GM19467 (cell line): ENCODE data around the gene TSPEAR.

Source experiments
- ATAC-seq: cut with Tn5 transposase; IDR thresholded peaks from one replicate; pipeline ENCODE4 v1.9.1; 2021; ENCODE audit warnings: mild to moderate bottlenecking, moderate library complexity; ENCODE audit not compliant: unreplicated experiment

The TSPEAR gene

GRCh38 chr21:44533891-44534627, 177.3 kb downstream of the TSPEAR start:
- ATAC-seq = no peak

GRCh38 chr21:44533121-44533890, 178.1 kb downstream of the TSPEAR start:
- no peak for ATAC-seq

GRCh38 chr21:44532712-44533111, 178.7 kb downstream of the TSPEAR start:
- no peak for ATAC-seq

- no peak for ATAC-seq
These were observed 179.5 kb downstream of the TSPEAR start for GRCh38 chr21:44531606-44532564.

GRCh38 chr21:44530903-44531605, 180.3 kb downstream of the TSPEAR start:
- ATAC-seq = no peak

- no peak for ATAC-seq
These were observed 181.0 kb downstream of the TSPEAR start for GRCh38 chr21:44530221-44530902.

- ATAC-seq = no peak
These were observed 181.8 kb downstream of the TSPEAR start for GRCh38 chr21:44529503-44530125.

- no peak for ATAC-seq
These were observed 182.4 kb downstream of the TSPEAR start for GRCh38 chr21:44529011-44529421.

GRCh38 chr21:44528634-44528995, 182.8 kb downstream of the TSPEAR start:
- no peak for ATAC-seq

- no peak for ATAC-seq
These were observed 183.3 kb downstream of the TSPEAR start for GRCh38 chr21:44527983-44528633.

- ATAC-seq = no peak
These were observed 184.0 kb downstream of the TSPEAR start for GRCh38 chr21:44527156-44527982.

GRCh38 chr21:44526096-44526997, 185.0 kb downstream of the TSPEAR start:
- ATAC-seq = no peak

- ATAC-seq = no peak
These were observed 185.8 kb downstream of the TSPEAR start for GRCh38 chr21:44525391-44526095.

- ATAC-seq = no peak
These were observed 186.7 kb downstream of the TSPEAR start for GRCh38 chr21:44524414-44525371.
